H7 (cell line): ENCODE data around the gene GAL3ST1. TPM values are rescaled to one million over a fixed set of nuclear protein-coding genes. Genes with fewer than 3 reads are reported as not detected.

ENCODE experiments used
- DNase-seq: peaks from one replicate; pipeline ENCODE4 v3.0.0; 2012
- H3K27me3 ChIP-seq: 2 replicates; pipeline ENCODE4 v1.6.0; 2011; ENCODE audit warnings: mild to moderate bottlenecking, low read length; ENCODE audit not compliant: control insufficient read depth, insufficient read depth
- H3K36me3 ChIP-seq: replicated peaks from 2 replicates; pipeline ENCODE4 v1.5.1; 2011; ENCODE audit warnings: low read length; ENCODE audit not compliant: control insufficient read depth, insufficient read depth
- H3K4me3 ChIP-seq: 2 replicates; pipeline ENCODE4 v1.5.1; 2011; ENCODE audit warnings: low read depth, mild to moderate bottlenecking, control low read depth, low read length, moderate library complexity; ENCODE audit not compliant: insufficient read depth
- total RNA-seq: library from RNA; depleted of rRNA; stranded (reverse); fragments of >200 nt; shearing (Covaris generic); gene quantifications from 2 replicates; pipeline ENCODE4 v1.2.3, GENCODE V29; 2014; rRNA removed

GAL3ST1 gene
- total RNA-seq, 1 experiment from 2014 or later: 11.9 TPM

- no peak for DNase-seq
- Histone ChIP-seq H3K4me3 (no peak overlapping the region), H3K36me3 (no peaks in the 10 kb centered on the region), H3K27me3 (no peaks in the 10 kb centered on the region)
Observed at GRCh38 chr22:30516273-30516672, 58.2 kb downstream of the GAL3ST1 start.

GRCh38 chr22:30514252-30514651 lies 60.2 kb downstream of the GAL3ST1 start:
- no peak overlapping the region for H3K4me3 ChIP-seq
- H3K27me3 ChIP-seq: no peaks in the 10 kb centered on the region
- no peaks in the 10 kb centered on the region for H3K36me3 ChIP-seq
- no peak for DNase-seq

GRCh38 chr22:30513462-30513861 lies 61.0 kb downstream of the GAL3ST1 start:
- H3K36me3 ChIP-seq: no peaks in the 10 kb centered on the region
- H3K4me3 ChIP-seq: no peak overlapping the region
- no peaks in the 10 kb centered on the region for H3K27me3 ChIP-seq
- DNase-seq: no peak

GRCh38 chr22:30511911-30512310 lies 62.6 kb downstream of the GAL3ST1 start:
- Histone ChIP-seq H3K27me3 (no peaks in the 10 kb centered on the region), H3K4me3 (no peak overlapping the region), H3K36me3 (no peaks in the 10 kb centered on the region)
- DNase-seq: no peak

GRCh38 chr22:30511109-30511508 lies 63.4 kb downstream of the GAL3ST1 start:
- H3K4me3 ChIP-seq: no peak overlapping the region
- no peaks in the 10 kb centered on the region for H3K27me3 ChIP-seq
- DNase-seq: no peak
- no peaks in the 10 kb centered on the region for H3K36me3 ChIP-seq

GRCh38 chr22:30508216-30508615 lies 66.2 kb downstream of the GAL3ST1 start:
- no peak for DNase-seq
- no peaks in the 10 kb centered on the region for H3K36me3 ChIP-seq
- H3K27me3 ChIP-seq: no peaks in the 10 kb centered on the region
- H3K4me3 ChIP-seq: no peak overlapping the region

- no peaks in the 10 kb centered on the region for H3K36me3 ChIP-seq
- DNase-seq: no peak
- no peaks in the 10 kb centered on the region for H3K27me3 ChIP-seq
- no peak overlapping the region for H3K4me3 ChIP-seq
Observed at GRCh38 chr22:30507670-30508069, 66.8 kb downstream of the GAL3ST1 start.

- no peaks in the 10 kb centered on the region for H3K36me3 ChIP-seq
- no peak overlapping the region for H3K4me3 ChIP-seq
- DNase-seq: no peak
- no peaks in the 10 kb centered on the region for H3K27me3 ChIP-seq
Observed at GRCh38 chr22:30506507-30506968, 67.9 kb downstream of the GAL3ST1 start.

Other genes with a start within 250 kb of the GAL3ST1 start
- 12.0 and 12.6 TPM in 2 replicates for gene TBC1D10A, start 247.7 kb downstream of the GAL3ST1 start, total RNA-seq
- gene SF3A1, start 217.8 kb downstream of the GAL3ST1 start, total RNA-seq: 70.1 and 97.1 TPM in 2 replicates
- gene CCDC157, start 217.7 kb downstream of the GAL3ST1 start, total RNA-seq: 4.7 and 6.1 TPM in 2 replicates
- 24.7 and 26.6 TPM in 2 replicates for gene RNF215, start 187.3 kb downstream of the GAL3ST1 start, total RNA-seq
- gene SEC14L2, start 177.6 kb downstream of the GAL3ST1 start, total RNA-seq: 1.7 and 4.2 TPM in 2 replicates
- 96.3 and 117 TPM in 2 replicates for gene MTFP1, start 148.9 kb downstream of the GAL3ST1 start, total RNA-seq
- gene SEC14L3, start 102.6 kb downstream of the GAL3ST1 start, total RNA-seq: not detected in 2 replicates
- gene SEC14L4, start 69.0 kb downstream of the GAL3ST1 start, total RNA-seq: not detected in 2 replicates
- gene SEC14L6, start 27.9 kb downstream of the GAL3ST1 start, total RNA-seq: 0.17 and 0.55 TPM in 2 replicates
- 86.2 and 111 TPM in 2 replicates for gene PES1, start 17.2 kb upstream of the GAL3ST1 start, total RNA-seq
- gene TCN2, start 32.5 kb upstream of the GAL3ST1 start, total RNA-seq: 35.6 and 40.3 TPM in 2 replicates
- 5.1 and 6.5 TPM in 2 replicates for gene SLC35E4, start 61.1 kb upstream of the GAL3ST1 start, total RNA-seq
- 1.8 and 2.6 TPM in 2 replicates for gene DUSP18, start 93.2 kb upstream of the GAL3ST1 start, total RNA-seq
- gene OSBP2, start 120.2 kb upstream of the GAL3ST1 start, total RNA-seq: 3.4 and 4.7 TPM in 2 replicates